Gastroesophageal sphincter (tissue), 4 donors: ENCODE results near the gene TMEM37. TPM values are rescaled to one million over a fixed set of nuclear protein-coding genes. Genes with fewer than 3 reads are reported as not detected.

ENCODE experiments used
- ATAC-seq: fragments of 150-250 bp; one replicate; pipeline ENCODE4 v1.9.1; 2016; ENCODE audit warnings: mild to moderate bottlenecking, moderate library complexity
- H3K27ac ChIP-seq, 4 donors: fragments of 200-600 bp; sonication (generic) in 3 of 4; 1 replicate in 3 of 4; 2 replicates in 1 of 4; pipeline ENCODE4 v1.5.1; 2016 to 2019
- H3K27me3 ChIP-seq: fragments of 200-600 bp; sonication (generic); one replicate; pipeline ENCODE4 v1.5.1; 2019
- H3K36me3 ChIP-seq, 2 donors: fragments of 200-600 bp; sonication (generic); one replicate each; pipeline ENCODE4 v1.5.1; 2019; ENCODE audit warnings: control low read depth in 1 of 2
- H3K4me1 ChIP-seq, 3 donors: fragments of 200-600 bp; sonication (generic); 1 replicate in 2 of 3; 2 replicates in 1 of 3; pipeline ENCODE4 v1.5.1; 2016 to 2019; ENCODE audit warnings: control low read depth in 2 of 3
- H3K4me3 ChIP-seq, 2 donors: fragments of 200-600 bp; sonication (generic); one replicate each; pipeline ENCODE4 v1.5.1; 2019; ENCODE audit warnings: mild to moderate bottlenecking in 1 of 2, moderate library complexity in 1 of 2
- H3K9me3 ChIP-seq, 3 donors: fragments of 200-600 bp; sonication (generic); one replicate each; pipeline ENCODE4 v1.5.1; 2017 to 2019; ENCODE audit warnings: control low read depth in 2 of 3
- EP300 ChIP-seq: sonication (generic); formaldehyde crosslinking; IDR thresholded peaks from one replicate; pipeline ENCODE4 v1.6.1; 2017; ENCODE audit warnings: antibody characterized with exemption, mild to moderate bottlenecking
- POLR2A ChIP-seq, 2 donors: fragments of 450-650 bp; IDR thresholded peaks; one replicate each; pipeline ENCODE4 v1.6.1; 2017; ENCODE audit warnings: antibody characterized with exemption in 2 of 2, mild to moderate bottlenecking in 2 of 2, moderate library complexity in 1 of 2
- POLR2AphosphoS5 ChIP-seq: sonication (generic); formaldehyde crosslinking; IDR thresholded peaks from one replicate; pipeline ENCODE4 v1.6.1; 2017; ENCODE audit warnings: antibody characterized with exemption
- whole genome bisulfite sequencing, 2 donors: methylation state at CpG; one replicate each; pipeline ENCODE4 v1.1.5; 2018; ENCODE audit warnings: low coverage in 1 of 2; 5-methylcytosine and 5-hydroxymethylcytosine counted together
- total RNA-seq, 4 donors: library from RNA; depleted of rRNA; stranded (reverse); fragments of >200 nt; gene quantifications; one replicate each; pipeline ENCODE4 v1.1.0, GENCODE V29; 2016
- TF ChIP-seq, protein P1 (sequence below), 4 experiments: fragments of 200-600 bp in 2 of 4; fragments of 450-650 bp in 2 of 4; sonication (generic) in 1 of 4; IDR thresholded peaks; one replicate each; pipeline ENCODE4 v1.5.1; 2017 to 2019; ENCODE audit warnings: antibody characterized with exemption in 4 of 4, mild to moderate bottlenecking in 2 of 4, moderate library complexity in 2 of 4

TMEM37 gene
- total RNA-seq, 4 donors from 2014 or later: 3.0 to 8.1 (median 5.2) TPM; not detected in 1

DNA sequence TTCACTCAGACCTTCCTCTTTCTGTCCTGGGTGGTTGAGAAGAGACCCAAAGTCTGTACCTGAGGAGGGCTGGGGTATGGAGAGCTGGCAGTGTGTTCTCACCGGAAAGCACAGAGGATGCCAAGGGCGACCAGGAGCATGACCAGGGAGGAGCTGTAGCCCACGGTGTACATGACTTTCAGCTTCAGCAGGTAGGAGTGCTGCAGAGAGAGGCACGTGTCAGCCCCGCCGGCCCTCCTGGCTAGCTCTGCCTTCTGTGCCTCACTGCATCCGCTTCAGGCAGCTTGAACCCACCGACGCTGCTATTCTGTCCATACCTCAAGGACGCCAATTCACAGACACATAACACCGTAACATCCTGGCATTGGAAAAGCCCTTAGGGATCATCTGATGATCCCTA is 34.0 kb downstream of the TMEM37 start:
- Histone ChIP-seq H3K27me3 (no peaks in the 10 kb centered on the region), H3K27ac (no peak overlapping the region), H3K9me3 (no peaks in the 10 kb centered on the region), H3K4me1 (peaks cover 0 to 8% (median 0%) of the 10 kb centered on the region in 3 donors), H3K36me3 (no peaks in the 10 kb centered on the region), H3K4me3 (no peak overlapping the region)
- 90 to 95% methylated on average over 2 to 6 of the region's 11 CpGs for WGBS, 2 donors
- TF ChIP-seq EP300 (no peak), POLR2A (IDR thresholded peaks at IDR 0.05) (no peak), POLR2AphosphoS5 (no peak)
- TF ChIP-seq, protein P1, sequence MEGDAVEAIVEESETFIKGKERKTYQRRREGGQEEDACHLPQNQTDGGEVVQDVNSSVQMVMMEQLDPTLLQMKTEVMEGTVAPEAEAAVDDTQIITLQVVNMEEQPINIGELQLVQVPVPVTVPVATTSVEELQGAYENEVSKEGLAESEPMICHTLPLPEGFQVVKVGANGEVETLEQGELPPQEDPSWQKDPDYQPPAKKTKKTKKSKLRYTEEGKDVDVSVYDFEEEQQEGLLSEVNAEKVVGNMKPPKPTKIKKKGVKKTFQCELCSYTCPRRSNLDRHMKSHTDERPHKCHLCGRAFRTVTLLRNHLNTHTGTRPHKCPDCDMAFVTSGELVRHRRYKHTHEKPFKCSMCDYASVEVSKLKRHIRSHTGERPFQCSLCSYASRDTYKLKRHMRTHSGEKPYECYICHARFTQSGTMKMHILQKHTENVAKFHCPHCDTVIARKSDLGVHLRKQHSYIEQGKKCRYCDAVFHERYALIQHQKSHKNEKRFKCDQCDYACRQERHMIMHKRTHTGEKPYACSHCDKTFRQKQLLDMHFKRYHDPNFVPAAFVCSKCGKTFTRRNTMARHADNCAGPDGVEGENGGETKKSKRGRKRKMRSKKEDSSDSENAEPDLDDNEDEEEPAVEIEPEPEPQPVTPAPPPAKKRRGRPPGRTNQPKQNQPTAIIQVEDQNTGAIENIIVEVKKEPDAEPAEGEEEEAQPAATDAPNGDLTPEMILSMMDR (IDR thresholded peaks at IDR 0.05): no peak
- ATAC-seq: no peak

DNA sequence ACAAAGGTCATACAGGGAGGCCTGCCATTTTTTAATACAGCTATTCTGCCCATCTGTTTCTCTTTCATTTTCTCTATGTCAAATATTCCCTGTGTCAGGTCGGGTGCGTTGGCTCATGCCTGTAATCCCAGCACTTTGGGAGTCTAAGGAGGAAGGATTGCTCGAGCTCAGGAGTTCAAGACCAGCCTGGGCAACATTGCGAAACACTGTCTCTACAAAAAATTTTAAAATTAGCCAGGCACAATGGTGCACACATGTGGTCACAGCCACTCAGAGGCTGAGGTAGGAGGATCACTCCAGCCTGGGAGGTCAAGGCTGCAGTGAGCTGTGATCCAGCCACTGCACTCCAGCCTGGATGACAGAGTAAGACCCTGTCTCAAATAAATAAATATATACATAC is 34.7 kb downstream of the TMEM37 start:
- H3K9me3 ChIP-seq: no peaks in the 10 kb centered on the region
- no peaks in the 10 kb centered on the region for H3K36me3 ChIP-seq
- no peak for ATAC-seq
- peaks cover 0 to 8% (median 0%) of the 10 kb centered on the region in 3 donors for H3K4me1 ChIP-seq
- TF ChIP-seq EP300 (no peak), POLR2A (IDR thresholded peaks at IDR 0.05) (no peak), POLR2AphosphoS5 (no peak)
- WGBS, 2 donors: 86 to 87% methylated on average over 3 to 4 of the region's 4 CpGs
- H3K27ac ChIP-seq: no peak overlapping the region
- H3K27me3 ChIP-seq: no peaks in the 10 kb centered on the region
- H3K4me3 ChIP-seq: no peak overlapping the region

DNA sequence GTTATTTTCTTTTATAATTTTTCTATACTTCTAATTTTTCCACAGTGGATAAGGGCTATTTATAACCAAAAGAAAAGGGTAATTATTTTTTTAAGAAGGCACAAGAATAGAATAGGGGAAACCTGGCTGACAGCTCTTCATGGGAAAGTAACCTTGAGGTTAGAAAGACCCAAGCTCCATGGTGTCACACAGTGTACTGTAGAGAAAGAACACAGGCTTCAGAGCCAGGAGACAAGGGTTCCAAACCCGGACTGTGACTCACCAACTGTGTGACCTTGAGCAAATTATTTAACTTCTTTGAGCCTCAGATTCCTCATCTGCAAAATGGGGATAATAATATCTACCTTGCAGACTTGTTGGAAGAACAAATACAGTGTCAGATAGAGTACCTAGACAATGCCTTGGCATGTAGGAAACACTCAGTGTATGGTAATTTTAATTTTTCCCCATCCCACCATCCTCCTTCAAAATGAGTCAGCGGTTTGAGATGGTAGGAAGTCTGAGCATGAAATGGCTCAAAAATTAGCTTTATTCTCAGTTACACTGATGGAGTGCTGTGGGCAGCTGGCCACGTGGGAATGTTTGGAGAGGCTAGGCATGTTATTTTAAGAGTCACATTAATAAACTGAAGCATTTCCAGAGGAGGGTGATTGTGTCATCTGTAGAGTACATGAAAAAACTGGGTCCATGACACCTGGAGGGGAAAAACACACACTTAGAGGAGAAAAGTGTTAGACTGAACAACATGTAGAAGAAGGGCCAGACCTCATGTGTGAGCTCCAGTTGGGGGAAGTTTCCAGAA is 36.7 kb downstream of the TMEM37 start:
- Histone ChIP-seq H3K4me3 (no peak overlapping the region), H3K9me3 (no peaks in the 10 kb centered on the region), H3K27me3 (no peaks in the 10 kb centered on the region), H3K27ac (no peak overlapping the region), H3K4me1 (peaks cover 0 to 8% (median 0%) of the 10 kb centered on the region in 3 donors), H3K36me3 (no peaks in the 10 kb centered on the region)
- ATAC-seq: peak; percentile 52
- TF ChIP-seq, protein P1 (IDR thresholded peaks at IDR 0.05): no peak
- TF ChIP-seq POLR2AphosphoS5 (peak; percentile 63), EP300 (no peak), POLR2A (IDR thresholded peaks at IDR 0.05) (no peak)
- 21 to 30% methylated on average over 3 of the region's 3 CpGs for WGBS, 2 donors

DNA sequence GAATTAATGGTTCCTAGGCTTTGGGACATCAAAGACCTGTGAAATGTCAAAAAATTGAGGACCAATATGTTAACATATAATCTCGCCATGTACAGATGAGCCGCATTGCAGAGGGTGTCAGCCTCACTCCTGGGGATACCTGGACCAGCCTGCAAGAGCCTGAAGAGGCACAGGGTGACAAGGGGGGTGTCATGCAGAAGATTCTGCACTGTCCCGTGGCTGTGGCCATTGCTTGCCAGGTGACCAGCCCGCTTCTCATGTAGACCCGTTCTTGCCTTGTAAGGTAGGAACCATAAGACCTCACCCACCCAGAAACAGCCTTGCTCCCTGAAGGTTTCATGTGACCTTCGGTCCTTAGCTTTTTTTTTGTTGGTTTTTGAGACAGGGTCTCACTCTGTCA is 37.5 kb downstream of the TMEM37 start:
- peaks cover 0 to 8% (median 0%) of the 10 kb centered on the region in 3 donors for H3K4me1 ChIP-seq
- no peak overlapping the region for H3K4me3 ChIP-seq
- H3K27ac ChIP-seq: no peak overlapping the region
- TF ChIP-seq POLR2AphosphoS5: no peak
- no peak for TF ChIP-seq EP300
- TF ChIP-seq, protein P1 (IDR thresholded peaks at IDR 0.05): no peak
- no peak for TF ChIP-seq POLR2A (IDR thresholded peaks at IDR 0.05)
- no peaks in the 10 kb centered on the region for H3K9me3 ChIP-seq
- 93% methylated on average over 6 of the region's 6 CpGs; no CpG with 5 or more reads in 1 of the 2 donors for WGBS, 2 donors
- ATAC-seq: no peak
- no peaks in the 10 kb centered on the region for H3K27me3 ChIP-seq
- no peaks in the 10 kb centered on the region for H3K36me3 ChIP-seq

DNA sequence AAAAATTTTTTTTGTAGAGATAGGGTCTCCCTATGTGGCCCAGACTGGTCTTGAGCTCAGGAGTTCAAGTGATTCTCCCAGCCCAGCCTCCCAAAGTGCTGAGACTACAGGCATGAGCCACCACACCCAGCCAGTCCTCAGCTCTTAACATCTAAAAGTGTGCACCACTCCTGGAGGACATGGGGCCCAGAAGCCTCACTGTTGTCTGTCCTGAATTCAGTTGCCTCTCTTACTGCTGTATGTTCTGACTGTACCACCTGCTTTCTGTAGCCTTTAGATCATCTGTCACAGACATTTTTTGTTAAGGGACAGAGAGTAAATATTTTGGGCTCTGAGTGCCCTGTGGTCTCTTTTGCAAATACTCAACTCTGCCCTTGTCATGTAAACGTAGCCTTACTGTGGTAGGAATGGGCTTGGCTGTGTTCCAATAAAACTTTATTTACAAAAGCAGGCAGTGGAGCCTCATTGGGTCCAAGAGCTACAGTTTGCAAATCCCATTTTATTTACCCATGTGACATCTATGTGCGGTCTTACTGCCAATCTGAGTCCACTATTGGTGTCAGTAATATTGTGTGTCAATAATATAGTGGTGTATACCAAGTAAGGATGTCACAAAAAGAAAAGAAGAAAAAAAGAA is 38.1 kb downstream of the TMEM37 start:
- Histone ChIP-seq H3K27ac (no peak overlapping the region), H3K9me3 (no peaks in the 10 kb centered on the region), H3K27me3 (no peaks in the 10 kb centered on the region), H3K36me3 (no peaks in the 10 kb centered on the region), H3K4me3 (no peak overlapping the region), H3K4me1 (peaks cover 0 to 8% (median 0%) of the 10 kb centered on the region in 3 donors)
- ATAC-seq: no peak
- 0 to 13% methylated on average over 1 to 2 of the region's 2 CpGs for WGBS, 2 donors
- TF ChIP-seq EP300 (no peak), POLR2AphosphoS5 (no peak), POLR2A (IDR thresholded peaks at IDR 0.05) (no peak)
- TF ChIP-seq, protein P1 (IDR thresholded peaks at IDR 0.05): no peak
